IPS-20b (cell line): ENCODE measurements around the gene PDE7B.
"Not testable (repeated sequence)": the region's sequence is repeated elsewhere in the genome, so short reads cannot be mapped to it uniquely, and the experiment has no call there.

Experiments
- H3K27ac ChIP-seq: one replicate; pipeline ENCODE4 v1.5.1; 2013; ENCODE audit warnings: low read length
- H3K27me3 ChIP-seq: 2 replicates; pipeline ENCODE4 v1.6.1; 2013; ENCODE audit warnings: mild to moderate bottlenecking, low read length, inconsistent platforms; ENCODE audit not compliant: insufficient read depth
- H3K36me3 ChIP-seq: 2 replicates; pipeline ENCODE4 v1.6.1; 2013; ENCODE audit warnings: low read depth, mild to moderate bottlenecking, inconsistent platforms, low read length, moderate library complexity; ENCODE audit not compliant: insufficient read depth
- H3K4me1 ChIP-seq: 2 replicates; pipeline ENCODE4 v1.6.1; 2013; ENCODE audit warnings: mild to moderate bottlenecking, control low read depth, inconsistent platforms, low read length, moderate library complexity; ENCODE audit not compliant: insufficient read depth
- H3K4me3 ChIP-seq: 2 replicates; pipeline ENCODE4 v1.5.1; 2013; ENCODE audit warnings: mild to moderate bottlenecking, low read length, inconsistent platforms
- H3K9ac ChIP-seq: 2 replicates; pipeline ENCODE4 v1.6.1; 2013; ENCODE audit warnings: low read depth, mild to moderate bottlenecking, inconsistent platforms, low read length, moderate library complexity
- H3K9me3 ChIP-seq: 2 replicates; pipeline ENCODE4 v1.6.1; 2013; ENCODE audit warnings: mild to moderate bottlenecking, low read depth, low read length, inconsistent platforms; ENCODE audit not compliant: insufficient read depth

PDE7B gene

GRCh38 chr6:136191606-136192312, 340.3 kb downstream of the PDE7B start:
- H3K9ac ChIP-seq = no peak overlapping the region
- no peaks in the 10 kb centered on the region for H3K27me3 ChIP-seq
- no peak overlapping the region for H3K4me3 ChIP-seq
- no peak overlapping the region for H3K27ac ChIP-seq
- H3K4me1 ChIP-seq = no peaks in the 10 kb centered on the region
- H3K9me3 ChIP-seq = no peaks in the 10 kb centered on the region
- H3K36me3 ChIP-seq = no peaks in the 10 kb centered on the region

GRCh38 chr6:136192902-136193301, 341.4 kb downstream of the PDE7B start:
- no peaks in the 10 kb centered on the region for H3K9me3 ChIP-seq
- H3K4me3 ChIP-seq = no peak overlapping the region
- no peaks in the 10 kb centered on the region for H3K4me1 ChIP-seq
- no peaks in the 10 kb centered on the region for H3K36me3 ChIP-seq
- H3K27ac ChIP-seq = no peak overlapping the region
- no peaks in the 10 kb centered on the region for H3K27me3 ChIP-seq
- no peak overlapping the region for H3K9ac ChIP-seq

GRCh38 chr6:136201732-136202131, 350.2 kb downstream of the PDE7B start:
- H3K9me3 ChIP-seq = no peaks in the 10 kb centered on the region
- no peaks in the 10 kb centered on the region for H3K27me3 ChIP-seq
- no peak overlapping the region for H3K27ac ChIP-seq
- no peak overlapping the region for H3K4me3 ChIP-seq
- no peaks in the 10 kb centered on the region for H3K4me1 ChIP-seq
- no peaks in the 10 kb centered on the region for H3K36me3 ChIP-seq
- no peak overlapping the region for H3K9ac ChIP-seq

DNA sequence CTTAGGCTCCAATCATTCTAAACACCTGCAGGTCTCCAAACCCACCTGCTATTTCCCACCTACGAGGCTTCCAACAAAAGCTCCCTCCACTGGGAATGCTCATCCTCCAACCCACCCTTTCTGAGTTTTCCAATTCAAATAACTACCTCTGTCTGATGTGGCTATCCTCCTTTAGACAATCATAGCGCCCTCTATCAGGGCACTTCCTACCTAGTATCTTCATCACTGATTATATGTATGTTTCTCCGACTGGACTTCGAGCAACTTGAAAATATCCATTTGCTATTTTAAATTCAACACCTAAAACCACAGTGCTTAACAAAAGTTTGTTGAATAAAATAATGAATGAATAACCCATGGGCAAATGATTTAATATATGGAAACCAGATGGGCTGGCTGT, 357.3 kb downstream of the PDE7B start:
- no peaks in the 10 kb centered on the region for H3K9me3 ChIP-seq
- H3K4me3 ChIP-seq = no peak overlapping the region
- H3K36me3 ChIP-seq = no peaks in the 10 kb centered on the region
- H3K27me3 ChIP-seq = no peaks in the 10 kb centered on the region
- H3K4me1 ChIP-seq = no peaks in the 10 kb centered on the region
- no peak overlapping the region for H3K27ac ChIP-seq
- no peak overlapping the region for H3K9ac ChIP-seq

GRCh38 chr6:136209496-136209895, 358.0 kb downstream of the PDE7B start:
- Histone ChIP-seq H3K27ac (no peak overlapping the region), H3K36me3 (no peaks in the 10 kb centered on the region), H3K9ac (no peak overlapping the region), H3K27me3 (no peaks in the 10 kb centered on the region), H3K9me3 (no peaks in the 10 kb centered on the region), H3K4me3 (no peak overlapping the region), H3K4me1 (no peaks in the 10 kb centered on the region)

GRCh38 chr6:136210398-136211165, 359.1 kb downstream of the PDE7B start:
- Histone ChIP-seq H3K4me1 (no peaks in the 10 kb centered on the region), H3K27me3 (no peaks in the 10 kb centered on the region), H3K4me3 (no peak overlapping the region), H3K27ac (no peak overlapping the region), H3K9me3 (no peaks in the 10 kb centered on the region), H3K36me3 (no peaks in the 10 kb centered on the region), H3K9ac (no peak overlapping the region)

- H3K9me3 ChIP-seq = no peaks in the 10 kb centered on the region
- no peaks in the 10 kb centered on the region for H3K4me1 ChIP-seq
- H3K27me3 ChIP-seq = no peaks in the 10 kb centered on the region
- H3K4me3 ChIP-seq = no peak overlapping the region
- H3K36me3 ChIP-seq = no peaks in the 10 kb centered on the region
- H3K27ac ChIP-seq = no peak overlapping the region
- H3K9ac ChIP-seq = no peak overlapping the region
Measured at GRCh38 chr6:136212608-136213007, 361.1 kb downstream of the PDE7B start.

- no peak overlapping the region for H3K9ac ChIP-seq
- H3K36me3 ChIP-seq = no peaks in the 10 kb centered on the region
- no peak overlapping the region for H3K27ac ChIP-seq
- no peaks in the 10 kb centered on the region for H3K9me3 ChIP-seq
- no peak overlapping the region for H3K4me3 ChIP-seq
- no peaks in the 10 kb centered on the region for H3K4me1 ChIP-seq
- no peaks in the 10 kb centered on the region for H3K27me3 ChIP-seq
Measured at GRCh38 chr6:136213012-136213539, 361.6 kb downstream of the PDE7B start.

DNA sequence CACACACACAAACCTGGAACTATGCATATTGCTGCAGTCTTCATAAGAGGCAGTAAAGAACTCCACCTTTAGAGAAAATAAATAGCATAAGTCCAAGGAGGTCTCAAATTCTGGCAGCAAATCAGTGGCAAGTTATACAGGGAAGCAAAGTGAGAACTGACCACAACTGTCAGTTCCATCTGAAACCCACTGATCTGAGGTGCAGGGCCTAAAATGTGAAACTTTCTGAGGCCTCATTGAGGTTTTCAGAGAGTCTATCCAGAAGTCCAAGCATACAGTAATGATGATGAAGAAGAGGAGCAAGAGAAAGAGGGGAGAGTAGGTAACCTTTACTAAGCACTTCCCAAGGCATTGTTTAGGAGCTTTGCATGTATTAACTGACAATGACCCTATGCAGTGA, 362.4 kb downstream of the PDE7B start:
- Histone ChIP-seq H3K4me3 (no peak overlapping the region), H3K36me3 (no peaks in the 10 kb centered on the region), H3K27ac (no peak overlapping the region)

GRCh38 chr6:136216503-136217401, 365.3 kb downstream of the PDE7B start:
- H3K27ac ChIP-seq = no peak overlapping the region
- H3K27me3 ChIP-seq = no peaks in the 10 kb centered on the region
- H3K4me3 ChIP-seq = no peak overlapping the region
- no peaks in the 10 kb centered on the region for H3K9me3 ChIP-seq
- no peaks in the 10 kb centered on the region for H3K4me1 ChIP-seq
- H3K36me3 ChIP-seq = no peaks in the 10 kb centered on the region
- H3K9ac ChIP-seq = no peak overlapping the region

More for the DNA sequence above, 362.4 kb downstream of the PDE7B start:
- Histone ChIP-seq H3K27me3 (no peaks in the 10 kb centered on the region), H3K9me3 (no peaks in the 10 kb centered on the region), H3K9ac (no peak overlapping the region), H3K4me1 (no peaks in the 10 kb centered on the region)

- not testable (repeated sequence) for H3K4me3 ChIP-seq, H3K27ac ChIP-seq, H3K9ac ChIP-seq, H3K27me3 ChIP-seq, H3K36me3 ChIP-seq, H3K9me3 ChIP-seq, H3K4me1 ChIP-seq
Measured at GRCh38 chr6:136224974-136225373, 373.5 kb downstream of the PDE7B start.
